K562 (cell line): Measurements from ENCODE around the gene MPIG6B. TPM values are rescaled to one million over a fixed set of nuclear protein-coding genes. Genes with fewer than 3 reads are reported as not detected.

Experiments used
- BDP1 ChIP-seq: IDR thresholded peaks from 3 replicates; pipeline ENCODE4 v1.6.1; 2011; ENCODE audit not compliant: insufficient read length, insufficient read depth
- DDX20 ChIP-seq: fragments of 450-650 bp; IDR thresholded peaks from 2 replicates; pipeline ENCODE4 v1.6.1; 2016; ENCODE audit warnings: missing genetic modification characterization, low read depth, mild to moderate bottlenecking, missing compliant biosample characterization, moderate library complexity
- ERF ChIP-seq: fragments of 450-650 bp; formaldehyde crosslinking; IDR thresholded peaks from 2 replicates; pipeline ENCODE4 v1.4.0; 2020; ENCODE audit warnings: mild to moderate bottlenecking, mixed read lengths
- FOXK1 ChIP-seq: sonication (generic); formaldehyde crosslinking; IDR thresholded peaks from 2 replicates; pipeline ENCODE4 v1.8.0; 2022; ENCODE audit warnings: missing genetic modification reagents, mild to moderate bottlenecking, borderline replicate concordance
- HEY1 ChIP-seq: fragments of 250-450 bp; sonication (Bioruptor Pico); IDR thresholded peaks from 2 replicates; pipeline ENCODE4 v1.5.0; 2020; ENCODE audit warnings: mild to moderate bottlenecking, moderate library complexity, borderline replicate concordance
- JUND ChIP-seq, 2 experiments: IDR thresholded peaks; 2 replicates in 1 of 2; 3 replicates in 1 of 2; pipeline ENCODE4 v1.6.1; 2011; ENCODE audit warnings: borderline replicate concordance in 2 of 2, low read depth in 2 of 2, low read length in 2 of 2, improper control_type of control experiment in 1 of 2, missing biosample characterization in 1 of 2, missing genetic modification characterization in 1 of 2, missing genetic modification reagents in 1 of 2
- NCOR1 ChIP-seq: fragments of 450-650 bp; IDR thresholded peaks from 2 replicates; pipeline ENCODE4 v1.6.1; 2016; ENCODE audit warnings: mild to moderate bottlenecking, moderate library complexity
- PCBP1 ChIP-seq: fragments of 200-400 bp; formaldehyde crosslinking; IDR thresholded peaks from 2 replicates; pipeline ENCODE4 v1.6.1; 2018; ENCODE audit warnings: mild to moderate bottlenecking, low read depth, low read length; ENCODE audit not compliant: poor library complexity, severe bottlenecking
- PHB ChIP-seq: fragments of 250-450 bp; sonication (Bioruptor Pico); IDR thresholded peaks from 2 replicates; pipeline ENCODE4 v1.5.0; 2021
- PHB2 ChIP-seq: fragments of 450-650 bp; IDR thresholded peaks from 2 replicates; pipeline ENCODE4 v1.6.1; 2017; ENCODE audit warnings: low read depth
- RBM22 ChIP-seq: fragments of 200-400 bp; formaldehyde crosslinking; IDR thresholded peaks from 2 replicates; pipeline ENCODE4 v1.6.1; 2018; ENCODE audit warnings: low read length, low read depth; ENCODE audit not compliant: poor library complexity, severe bottlenecking
- SIX5 ChIP-seq, 2 experiments: IDR thresholded peaks; 2 replicates each; pipeline ENCODE4 v1.6.1; 2011; ENCODE audit warnings: low read length in 2 of 2, borderline replicate concordance in 1 of 2, low read depth in 1 of 2, mild to moderate bottlenecking in 1 of 2, moderate library complexity in 1 of 2; ENCODE audit not compliant: insufficient read depth in 1 of 2
- TFAM ChIP-seq: fragments of 250-450 bp; sonication (Bioruptor Pico); conservative IDR thresholded peaks from 2 replicates; pipeline ENCODE4 v1.5.0; 2021; ENCODE audit warnings: mild to moderate bottlenecking, moderate library complexity
- ZNF23 ChIP-seq: fragments of 250-450 bp; sonication (Bioruptor Pico); IDR thresholded peaks from 2 replicates; pipeline ENCODE4 v1.4.0; 2020; ENCODE audit warnings: mild to moderate bottlenecking
- ZNF282 ChIP-seq: sonication (generic); formaldehyde crosslinking; IDR thresholded peaks from 2 replicates; pipeline ENCODE4 v1.8.1; 2023; ENCODE audit warnings: missing genetic modification reagents
- ZNF785 ChIP-seq: fragments of 250-450 bp; sonication (Bioruptor Pico); IDR thresholded peaks from 2 replicates; pipeline ENCODE4 v1.4.0; 2020; ENCODE audit warnings: mild to moderate bottlenecking
- ZZZ3 ChIP-seq: fragments of 450-650 bp; IDR thresholded peaks from 2 replicates; pipeline ENCODE4 v1.6.1; 2016; ENCODE audit warnings: antibody characterized with exemption, mild to moderate bottlenecking, moderate library complexity
- polyA plus RNA-seq, 8 experiments: library from polyadenylated mRNA; depleted of rRNA in 4 of 8; stranded (reverse) in 5 of 8; unstranded in 3 of 8; fragments of >200 nt; fragmentation: Nextera tagmentation in 2 of 8; fragmentation: Illumina TruSeq in 1 of 8; extraction: Ambion mirVana in 2 of 8; extraction: Trizol in 1 of 8; gene quantifications; 2 replicates each; pipeline versions ENCODE4 v1.2.1 to v1.2.3, GENCODE V29; 2011 to 2014; ENCODE audit warnings: inconsistent platforms in 1 of 8, missing spikeins in 1 of 8
- total RNA-seq, 7 experiments: library from RNA; depleted of rRNA in 6 of 7; stranded (reverse); fragments of >200 nt in 6 of 7; fragmentation: Illumina TruSeq in 2 of 7; extraction: Trizol in 2 of 7; gene quantifications; 2 replicates each; pipeline versions ENCODE4 v1.2.1 to v1.2.3, GENCODE V29; 2011 to 2021; ENCODE audit warnings: low replicate concordance in 1 of 7
- TF ChIP-seq, protein P1 (sequence below): sonication (generic); formaldehyde crosslinking; IDR thresholded peaks from 2 replicates; pipeline ENCODE4 v1.8.0; 2022; ENCODE audit warnings: mild to moderate bottlenecking, missing genetic modification reagents, borderline replicate concordance
- TF ChIP-seq, protein P2 (sequence below): sonication (generic); formaldehyde crosslinking; IDR thresholded peaks from 2 replicates; pipeline ENCODE4 v1.8.1; 2023; ENCODE audit warnings: mild to moderate bottlenecking, missing genetic modification reagents
- TF ChIP-seq, protein P3 (sequence below), 3 experiments: fragments of 200-800 bp in 1 of 3; fragments of 250-450 bp in 1 of 3; fragments of 450-650 bp in 1 of 3; sonication (Bioruptor Pico) in 1 of 3; sonication (Bioruptor generic) in 1 of 3; formaldehyde crosslinking in 1 of 3; IDR thresholded peaks; 2 replicates each; pipeline versions ENCODE4 v1.6.1 to v1.8.0; 2016 to 2022; ENCODE audit warnings: mild to moderate bottlenecking in 2 of 3, missing genetic modification characterization in 2 of 3, missing compliant biosample characterization in 1 of 3, moderate library complexity in 1 of 3

Gene MPIG6B
- total and polyA plus RNA-seq, 9 of the 15 experiments (the other 6 are each of a cell fraction or from before 2014, with no cell fraction given): 0.11 to 1.2 (median 0.28) TPM; not detected in 1

- TF ChIP-seq ZZZ3 (no peak), SIX5 (IDR thresholded peaks at IDR 0.05; ENCODE audit: borderline replicate concordance in 1 of 2, insufficient read depth in 1 of 2, low read depth in 1 of 2, low read length in 2 of 2) (no peak), ZNF785 (CRISPR knock-in tag) (no peak), TFAM (CRISPR knock-in tag) (no peak), JUND (IDR thresholded peaks at IDR 0.05; ENCODE audit: borderline replicate concordance, low read depth, low read length) (no peak), JUND (tag; IDR thresholded peaks at IDR 0.05; ENCODE audit: borderline replicate concordance, low read depth, low read length) (no peak), PHB (CRISPR knock-in tag) (peak; percentile 100), PHB2 (peak; percentile 60; the same call in 1 of the 2 replicates), HEY1 (CRISPR knock-in tag) (peak; percentile 97), RBM22 (peak; percentile 99), BDP1 (no peak), NCOR1 (no peak), ZNF23 (CRISPR knock-in tag) (peak; percentile 93), ERF (CRISPR knock-in tag) (peak; percentile 100), ZNF282 (CRISPR knock-in tag) (no peak), PCBP1 (peak; percentile 73), DDX20 (no peak), FOXK1 (peak; percentile 91; the same call in 1 of the 2 replicates)
- TF ChIP-seq, protein P1, sequence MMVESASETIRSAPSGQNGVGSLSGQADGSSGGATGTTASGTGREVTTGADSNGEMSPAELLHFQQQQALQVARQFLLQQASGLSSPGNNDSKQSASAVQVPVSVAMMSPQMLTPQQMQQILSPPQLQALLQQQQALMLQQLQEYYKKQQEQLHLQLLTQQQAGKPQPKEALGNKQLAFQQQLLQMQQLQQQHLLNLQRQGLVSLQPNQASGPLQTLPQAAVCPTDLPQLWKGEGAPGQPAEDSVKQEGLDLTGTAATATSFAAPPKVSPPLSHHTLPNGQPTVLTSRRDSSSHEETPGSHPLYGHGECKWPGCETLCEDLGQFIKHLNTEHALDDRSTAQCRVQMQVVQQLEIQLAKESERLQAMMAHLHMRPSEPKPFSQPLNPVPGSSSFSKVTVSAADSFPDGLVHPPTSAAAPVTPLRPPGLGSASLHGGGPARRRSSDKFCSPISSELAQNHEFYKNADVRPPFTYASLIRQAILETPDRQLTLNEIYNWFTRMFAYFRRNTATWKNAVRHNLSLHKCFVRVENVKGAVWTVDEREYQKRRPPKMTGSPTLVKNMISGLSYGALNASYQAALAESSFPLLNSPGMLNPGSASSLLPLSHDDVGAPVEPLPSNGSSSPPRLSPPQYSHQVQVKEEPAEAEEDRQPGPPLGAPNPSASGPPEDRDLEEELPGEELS (CRISPR knock-in tag): peak; percentile 84; the same call in 1 of the 2 replicates
- TF ChIP-seq, protein P2, sequence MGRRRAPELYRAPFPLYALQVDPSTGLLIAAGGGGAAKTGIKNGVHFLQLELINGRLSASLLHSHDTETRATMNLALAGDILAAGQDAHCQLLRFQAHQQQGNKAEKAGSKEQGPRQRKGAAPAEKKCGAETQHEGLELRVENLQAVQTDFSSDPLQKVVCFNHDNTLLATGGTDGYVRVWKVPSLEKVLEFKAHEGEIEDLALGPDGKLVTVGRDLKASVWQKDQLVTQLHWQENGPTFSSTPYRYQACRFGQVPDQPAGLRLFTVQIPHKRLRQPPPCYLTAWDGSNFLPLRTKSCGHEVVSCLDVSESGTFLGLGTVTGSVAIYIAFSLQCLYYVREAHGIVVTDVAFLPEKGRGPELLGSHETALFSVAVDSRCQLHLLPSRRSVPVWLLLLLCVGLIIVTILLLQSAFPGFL (CRISPR knock-in tag): no peak
- TF ChIP-seq, protein P3, sequence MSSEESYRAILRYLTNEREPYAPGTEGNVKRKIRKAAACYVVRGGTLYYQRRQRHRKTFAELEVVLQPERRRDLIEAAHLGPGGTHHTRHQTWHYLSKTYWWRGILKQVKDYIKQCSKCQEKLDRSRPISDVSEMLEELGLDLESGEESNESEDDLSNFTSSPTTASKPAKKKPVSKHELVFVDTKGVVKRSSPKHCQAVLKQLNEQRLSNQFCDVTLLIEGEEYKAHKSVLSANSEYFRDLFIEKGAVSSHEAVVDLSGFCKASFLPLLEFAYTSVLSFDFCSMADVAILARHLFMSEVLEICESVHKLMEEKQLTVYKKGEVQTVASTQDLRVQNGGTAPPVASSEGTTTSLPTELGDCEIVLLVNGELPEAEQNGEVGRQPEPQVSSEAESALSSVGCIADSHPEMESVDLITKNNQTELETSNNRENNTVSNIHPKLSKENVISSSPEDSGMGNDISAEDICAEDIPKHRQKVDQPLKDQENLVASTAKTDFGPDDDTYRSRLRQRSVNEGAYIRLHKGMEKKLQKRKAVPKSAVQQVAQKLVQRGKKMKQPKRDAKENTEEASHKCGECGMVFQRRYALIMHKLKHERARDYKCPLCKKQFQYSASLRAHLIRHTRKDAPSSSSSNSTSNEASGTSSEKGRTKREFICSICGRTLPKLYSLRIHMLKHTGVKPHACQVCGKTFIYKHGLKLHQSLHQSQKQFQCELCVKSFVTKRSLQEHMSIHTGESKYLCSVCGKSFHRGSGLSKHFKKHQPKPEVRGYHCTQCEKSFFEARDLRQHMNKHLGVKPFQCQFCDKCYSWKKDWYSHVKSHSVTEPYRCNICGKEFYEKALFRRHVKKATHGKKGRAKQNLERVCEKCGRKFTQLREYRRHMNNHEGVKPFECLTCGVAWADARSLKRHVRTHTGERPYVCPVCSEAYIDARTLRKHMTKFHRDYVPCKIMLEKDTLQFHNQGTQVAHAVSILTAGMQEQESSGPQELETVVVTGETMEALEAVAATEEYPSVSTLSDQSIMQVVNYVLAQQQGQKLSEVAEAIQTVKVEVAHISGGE (CRISPR knock-in tag; IDR thresholded peaks at IDR 0.05): peak in 1 of 3 experiments; percentile 48; a peak in 3 of 6 replicates
Observed at GRCh38 chr6:31729979-31730630, 6.9 kb downstream of the MPIG6B start (continued).
